ENCODE measurements around the gene ALG3.

GRCh38 chr3:184234671-184235380, 13.9 kb downstream of the ALG3 start:
- no peak for TF ChIP-seq CTCF (conservative IDR thresholded peaks at IDR 0.05; ENCODE audit: low read depth, low read length)
- TF ChIP-seq MAFK (IDR thresholded peaks at IDR 0.05; ENCODE audit: low read depth, low read length) = no peak
- no peak for TF ChIP-seq SMC3 (IDR thresholded peaks at IDR 0.05; ENCODE audit: low read depth, low read length)
- TF ChIP-seq POLR2A (IDR thresholded peaks at IDR 0.05; ENCODE audit: low read depth, low read length) = no peak
- TF ChIP-seq CEBPB (IDR thresholded peaks at IDR 0.05; ENCODE audit: low read depth, low read length) = no peak
- TF ChIP-seq RAD21 (IDR thresholded peaks at IDR 0.05; ENCODE audit: low read length) = no peak
- TF ChIP-seq CHD1 (IDR thresholded peaks at IDR 0.05; ENCODE audit: low read depth, low read length) = no peak
- TF ChIP-seq FOS (IDR thresholded peaks at IDR 0.05; ENCODE audit: low read depth, low read length) = no peak
- no peak for TF ChIP-seq ELK1 (IDR thresholded peaks at IDR 0.05; ENCODE audit: borderline replicate concordance, low read depth, low read length)
